Adrenal gland (tissue), 5 donors: ENCODE results near the gene PPP2CA.

ENCODE experiments used
- CTCF ChIP-seq, 6 experiments: fragments of 450-650 bp in 4 of 6; fragments of 200-600 bp in 2 of 6; sonication (generic) in 1 of 6; IDR thresholded peaks; 1 replicate in 5 of 6; 2 replicates in 1 of 6; pipeline versions ENCODE4 v1.5.1 to v1.8.0; 2016 to 2021; ENCODE audit warnings: antibody characterized with exemption in 6 of 6, mild to moderate bottlenecking in 2 of 6, moderate library complexity in 1 of 6
- POLR2A ChIP-seq, 2 donors: fragments of 450-650 bp; IDR thresholded peaks; one replicate each; pipeline ENCODE4 v1.6.1; 2017; ENCODE audit warnings: antibody characterized with exemption in 2 of 2, mild to moderate bottlenecking in 2 of 2, moderate library complexity in 1 of 2
- donor health status: DM: no; HTN: no; CAD: no.

- TF ChIP-seq CTCF (IDR thresholded peaks at IDR 0.05) (no peak), POLR2A (IDR thresholded peaks at IDR 0.05) (no peak)
These were observed 14.6 kb upstream of the PPP2CA start for GRCh38 chr5:134240421-134240962.
